Epithelial cell of esophagus (primary cell): ENCODE measurements around the gene TNFRSF14.

Experiments used
- DNase-seq: peaks from one replicate; pipeline ENCODE4 v3.0.0; 2010; ENCODE audit warnings: low read depth
- H3K4me3 ChIP-seq: 2 replicates; pipeline ENCODE4 v1.5.1; 2011; ENCODE audit warnings: mild to moderate bottlenecking, low read length, control low read depth
- CTCF ChIP-seq: IDR thresholded peaks from 2 replicates; pipeline ENCODE4 v1.5.1; 2011; ENCODE audit warnings: low read depth, mild to moderate bottlenecking, low read length, control low read depth, inconsistent platforms; ENCODE audit not compliant: insufficient read depth; ENCODE audit errors: missing control alignments

TNFRSF14 gene

GRCh38 chr1:2527556-2527860 is 28.7 kb upstream of the TNFRSF14 start:
- DNase-seq = no peak
- no peak for TF ChIP-seq CTCF
- H3K4me3 ChIP-seq = no peak overlapping the region

DNA sequence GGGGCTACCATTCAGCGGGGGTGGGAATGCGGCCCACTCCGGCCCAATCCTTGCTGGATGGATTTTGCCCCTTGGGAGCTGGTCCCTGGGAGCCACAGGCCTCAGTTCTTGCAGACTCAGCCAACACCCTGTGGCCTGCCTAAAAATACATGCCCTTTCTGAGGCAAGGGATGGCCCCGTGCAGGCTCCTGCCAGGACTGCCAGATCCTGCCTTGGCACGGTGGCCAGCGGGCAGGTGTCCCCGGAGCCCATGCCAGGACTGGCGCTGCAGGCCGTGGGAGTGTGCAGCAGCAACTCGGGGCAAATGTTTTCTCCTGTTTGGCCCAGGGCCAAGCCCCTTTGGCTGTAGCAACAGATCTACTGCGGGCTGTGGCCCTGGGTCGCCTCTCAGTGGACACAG is 28.2 kb upstream of the TNFRSF14 start:
- TF ChIP-seq CTCF = no peak
- H3K4me3 ChIP-seq = no peak overlapping the region
- DNase-seq = no peak

- peak overlapping the region; percentile 32 for H3K4me3 ChIP-seq
- no peak for TF ChIP-seq CTCF
- no peak for DNase-seq
These were observed 27.6 kb upstream of the TNFRSF14 start for GRCh38 chr1:2528611-2528965.

DNA sequence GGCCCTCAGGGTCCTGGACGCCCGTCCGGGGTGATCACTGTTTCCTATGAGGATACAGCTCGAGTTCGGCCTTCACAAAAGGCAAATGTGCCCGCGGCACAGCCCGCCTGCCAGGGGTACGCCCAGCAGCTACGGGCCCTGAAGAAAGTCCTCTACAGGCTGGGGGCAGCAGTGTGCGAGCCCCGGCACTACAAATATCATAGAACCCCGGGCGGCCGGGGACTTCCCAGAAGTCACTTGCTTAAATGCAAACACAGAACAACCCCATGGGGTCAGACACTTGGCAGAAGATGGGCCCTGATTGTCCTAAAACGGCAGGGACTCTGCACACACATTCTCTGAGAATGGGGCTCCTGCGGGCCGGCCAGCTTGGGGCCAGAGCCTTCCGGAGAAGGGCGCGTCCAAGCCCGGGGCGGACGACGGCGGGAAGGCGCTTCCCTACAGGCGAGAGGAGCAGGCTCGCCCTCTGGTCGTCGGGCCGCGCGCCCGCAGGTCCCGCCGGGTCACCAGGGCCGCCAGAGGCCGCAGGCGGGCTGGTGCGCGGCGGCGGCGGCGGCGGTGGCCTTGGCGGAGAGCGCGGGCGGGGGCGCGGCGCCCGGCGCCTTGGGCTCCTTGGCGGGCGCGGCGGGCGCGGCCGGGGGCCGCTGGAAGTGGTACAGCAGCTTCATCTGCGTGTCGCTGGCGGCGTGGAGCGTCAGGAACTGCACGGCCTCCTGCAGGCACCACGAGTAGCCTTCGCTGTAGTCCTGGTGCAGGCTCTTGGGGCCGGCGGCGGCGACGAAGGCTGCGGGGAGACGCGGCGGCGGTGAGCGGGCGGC is 27.0 kb upstream of the TNFRSF14 start:
- no peak for DNase-seq
- no peak for TF ChIP-seq CTCF
- H3K4me3 ChIP-seq = peak overlapping the region; percentile 32

DNA sequence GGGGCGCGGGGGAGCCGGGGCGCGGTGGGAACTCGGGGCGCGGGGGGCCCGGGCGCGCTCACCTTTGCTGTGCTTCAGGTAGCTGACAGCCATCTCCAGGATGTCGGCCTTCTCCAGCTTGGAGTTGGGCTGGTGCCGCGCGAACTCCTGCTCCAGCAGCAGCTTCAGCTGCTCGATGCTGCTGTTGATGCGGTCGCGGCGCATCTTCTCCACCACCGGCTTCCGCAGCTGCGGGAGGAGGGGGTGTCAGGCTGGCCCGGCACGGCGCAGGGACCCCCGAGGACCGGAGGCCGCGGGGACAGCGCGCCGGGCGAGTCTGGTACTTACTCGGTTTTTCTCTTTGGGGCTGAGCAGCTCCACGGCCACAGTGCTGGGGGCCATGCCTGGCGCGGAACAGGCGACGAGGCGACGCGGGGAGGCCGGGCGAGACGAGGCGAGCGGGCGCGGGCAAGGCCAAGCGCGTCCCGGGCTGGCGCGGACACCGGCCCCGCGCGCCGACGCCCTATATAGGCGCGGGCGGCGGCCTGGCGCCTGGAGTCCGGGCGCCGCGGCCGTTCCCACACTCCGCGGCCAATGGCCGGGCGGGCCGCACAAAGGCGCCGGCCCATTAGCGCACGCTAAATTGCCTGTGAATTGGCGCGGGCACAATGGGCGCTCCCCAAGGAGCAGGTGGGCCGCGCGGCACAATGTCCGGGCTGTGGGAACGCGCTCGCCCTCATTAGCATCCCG is 26.2 kb upstream of the TNFRSF14 start, which contains the start of gene HES5:
HES5 (minus strand) TSS at position 480 of the 729 bp plus-strand sequence; CDS start at position 381, 99 bp downstream.
- peak within 1 kb of the TSS; percentile 32 for H3K4me3 ChIP-seq
- no peak for DNase-seq
- no peak for TF ChIP-seq CTCF

GRCh38 chr1:2530513-2531361 is 25.4 kb upstream of the TNFRSF14 start:
- DNase-seq = peak; percentile 62
- H3K4me3 ChIP-seq = no peak overlapping the region
- peak; percentile 25 for TF ChIP-seq CTCF
